GM23338 (cell line): ENCODE results near the gene NFIC. TPM values are rescaled to one million over a fixed set of nuclear protein-coding genes. Genes with fewer than 3 reads are reported as not detected.

Source experiments
- ATAC-seq: fragments of 200-7000 bp; cut with Tn5 transposase; 3 replicates; pipeline ENCODE4 v1.9.1; 2020
- DNase-seq: peaks from one replicate; pipeline ENCODE4 v3.0.0-alpha.2; 2015; ENCODE audit warnings: low spot score
- H2AFZ ChIP-seq: fragments of 200-600 bp; sonication (generic); 2 replicates; pipeline ENCODE4 v1.8.0; 2016; ENCODE audit warnings: antibody characterized with exemption, mild to moderate bottlenecking, moderate library complexity
- H3F3A ChIP-seq: fragments of 200-600 bp; sonication (generic); replicated peaks from 2 replicates; pipeline ENCODE4 v1.8.0; 2017; ENCODE audit warnings: antibody characterized with exemption, mixed run types, low read depth
- H3K27ac ChIP-seq: fragments of 200-600 bp; sonication (generic); 2 replicates; pipeline ENCODE4 v1.6.1; 2016; ENCODE audit warnings: low read depth
- H3K27me3 ChIP-seq: fragments of 200-600 bp; sonication (generic); 2 replicates; pipeline ENCODE4 v1.8.0; 2016; ENCODE audit warnings: mild to moderate bottlenecking, mixed run types, moderate library complexity; ENCODE audit not compliant: insufficient read depth
- H3K36me3 ChIP-seq: fragments of 200-600 bp; sonication (generic); 2 replicates; pipeline ENCODE4 v1.8.0; 2016; ENCODE audit warnings: mild to moderate bottlenecking; ENCODE audit not compliant: insufficient read depth
- H3K4me1 ChIP-seq: fragments of 200-600 bp; sonication (generic); 2 replicates; pipeline ENCODE4 v1.8.0; 2016; ENCODE audit warnings: mild to moderate bottlenecking, moderate library complexity; ENCODE audit not compliant: insufficient read depth
- H3K4me2 ChIP-seq: fragments of 200-600 bp; sonication (generic); 2 replicates; pipeline ENCODE4 v1.7.1; 2017; ENCODE audit warnings: mixed run types
- H3K4me3 ChIP-seq: fragments of 200-600 bp; sonication (generic); 2 replicates; pipeline ENCODE4 v1.6.1; 2016; ENCODE audit warnings: mixed run types
- H3K79me2 ChIP-seq: fragments of 200-600 bp; sonication (generic); replicated peaks from 2 replicates; pipeline ENCODE4 v1.8.0; 2017; ENCODE audit warnings: mild to moderate bottlenecking; ENCODE audit not compliant: insufficient read depth
- H3K9me2 ChIP-seq: fragments of 200-600 bp; sonication (generic); 2 replicates; pipeline ENCODE4 v1.8.0; 2017; ENCODE audit not compliant: insufficient read depth
- H4K20me1 ChIP-seq: fragments of 200-600 bp; sonication (generic); replicated peaks from 2 replicates; pipeline ENCODE4 v1.8.0; 2017; ENCODE audit warnings: mild to moderate bottlenecking; ENCODE audit not compliant: insufficient read depth
- H3K27ac Mint-ChIP-seq: 2 replicates; pipeline ENCODE4 v1.8.0; 2020; ENCODE audit warnings: inconsistent platforms, mild to moderate bottlenecking, moderate library complexity, mixed read lengths
- H3K27me3 Mint-ChIP-seq: 3 replicates; pipeline ENCODE4 v1.8.0; 2022; ENCODE audit warnings: low read depth, mild to moderate bottlenecking, moderate library complexity, mixed read lengths, inconsistent platforms; ENCODE audit not compliant: insufficient read depth, poor library complexity
- H3K36me3 Mint-ChIP-seq: 3 replicates; pipeline ENCODE4 v1.8.0; 2021; ENCODE audit warnings: low read depth, mild to moderate bottlenecking, inconsistent platforms, moderate library complexity, mixed read lengths
- H3K4me1 Mint-ChIP-seq: 3 replicates; pipeline ENCODE4 v1.8.0; 2020; ENCODE audit warnings: mild to moderate bottlenecking, inconsistent platforms, mixed read lengths
- H3K4me3 Mint-ChIP-seq: 3 replicates; pipeline ENCODE4 v1.8.0; 2021; ENCODE audit warnings: moderate library complexity, mild to moderate bottlenecking, inconsistent platforms, mixed read lengths
- H3K9me3 Mint-ChIP-seq: 3 replicates; pipeline ENCODE4 v1.8.0; 2020; ENCODE audit warnings: moderate library complexity, mild to moderate bottlenecking, inconsistent platforms, mixed read lengths
- CREB1 ChIP-seq: fragments of 250-450 bp; sonication (Bioruptor Pico); IDR thresholded peaks from 2 replicates; pipeline ENCODE4 v1.5.0; 2020; ENCODE audit warnings: low read depth, mild to moderate bottlenecking, moderate library complexity
- CTCF ChIP-seq, 2 experiments: fragments of 200-600 bp in 1 of 2; sonication (generic) in 1 of 2; conservative IDR thresholded peaks; 2 replicates each; pipeline versions ENCODE4 v1.5.1 to v1.6.1; 2016 to 2017; ENCODE audit warnings: antibody characterized with exemption in 2 of 2, low read depth in 2 of 2, mild to moderate bottlenecking in 2 of 2, moderate library complexity in 1 of 2
- EZH2 ChIP-seq: fragments of 200-600 bp; sonication (generic); IDR thresholded peaks from one replicate; pipeline ENCODE4 v1.8.0; 2017; ENCODE audit warnings: antibody characterized with exemption, mild to moderate bottlenecking, low read depth; ENCODE audit not compliant: unreplicated experiment
- EZH2phosphoT487 ChIP-seq: fragments of 200-600 bp; sonication (generic); IDR thresholded peaks from one replicate; pipeline ENCODE4 v1.8.1; 2018; ENCODE audit warnings: antibody characterized with exemption; ENCODE audit not compliant: unreplicated experiment
- JUNB ChIP-seq: IDR thresholded peaks from one replicate; pipeline ENCODE4 v1.6.1; 2016; ENCODE audit warnings: antibody characterized with exemption; ENCODE audit not compliant: unreplicated experiment
- NANOG ChIP-seq: IDR thresholded peaks from 2 replicates; pipeline ENCODE4 v1.6.1; 2016; ENCODE audit warnings: antibody characterized with exemption, borderline replicate concordance
- POLR2AphosphoS5 ChIP-seq: IDR thresholded peaks from 2 replicates; pipeline ENCODE4 v1.6.1; 2016; ENCODE audit warnings: antibody characterized with exemption, low read depth
- REST ChIP-seq: IDR thresholded peaks from one replicate; pipeline ENCODE4 v1.6.1; 2018; ENCODE audit warnings: antibody characterized with exemption; ENCODE audit not compliant: unreplicated experiment
- STAT1 ChIP-seq: IDR thresholded peaks from one replicate; pipeline ENCODE4 v1.6.1; 2016; ENCODE audit warnings: antibody characterized with exemption; ENCODE audit not compliant: unreplicated experiment
- ZNF114 ChIP-seq: fragments of 250-450 bp; sonication (Bioruptor Pico); IDR thresholded peaks from 2 replicates; pipeline ENCODE4 v1.5.0; 2020; ENCODE audit warnings: mild to moderate bottlenecking, moderate library complexity
- ZNF331 ChIP-seq: fragments of 250-450 bp; sonication (Bioruptor Pico); IDR thresholded peaks from 2 replicates; pipeline ENCODE4 v1.5.0; 2020; ENCODE audit warnings: low read depth, mild to moderate bottlenecking, moderate library complexity
- ZNF462 ChIP-seq: fragments of 250-450 bp; sonication (Bioruptor Pico); IDR thresholded peaks from 2 replicates; pipeline ENCODE4 v1.5.0; 2020; ENCODE audit warnings: mild to moderate bottlenecking, moderate library complexity
- polyA plus RNA-seq: library from polyadenylated mRNA; unstranded; fragments of >200 nt; fragmentation: Nextera tagmentation; extraction: Ambion mirVana; gene quantifications from 2 replicates; pipeline ENCODE4 v1.2.1, GENCODE V29; 2016
- total RNA-seq: library from RNA; depleted of rRNA; stranded (reverse); fragments of >200 nt; shearing (Covaris generic); gene quantifications from 2 replicates; pipeline ENCODE4 v1.2.3, GENCODE V29; 2014
- TF ChIP-seq, protein P1 (sequence below): IDR thresholded peaks from 2 replicates; pipeline ENCODE4 v1.6.1; 2016; ENCODE audit warnings: antibody characterized with exemption

The NFIC gene
- total and polyA plus RNA-seq, 2 experiments from 2014 or later, result 1.3 to 5.3 TPM

DNA sequence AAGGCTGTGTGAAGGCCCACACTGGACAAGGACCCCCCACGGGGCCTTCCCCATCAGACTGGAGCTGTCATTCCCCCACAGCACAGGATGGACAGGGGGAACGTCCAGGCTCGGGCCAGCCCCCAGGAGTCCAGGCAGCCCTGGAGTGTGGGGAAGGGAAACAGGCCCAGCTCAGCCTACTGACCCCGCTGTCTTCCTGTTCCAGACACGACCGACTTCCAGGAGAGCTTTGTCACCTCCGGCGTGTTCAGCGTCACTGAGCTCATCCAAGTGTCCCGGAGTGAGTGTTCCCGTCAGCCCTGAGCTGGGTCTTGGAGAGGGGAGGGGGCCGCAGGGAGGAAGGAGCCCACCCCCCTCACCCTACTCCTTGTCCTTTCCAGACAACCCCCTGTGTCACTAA is 66.9 kb downstream of the NFIC start:
- no peaks in the 10 kb centered on the region for H4K20me1 ChIP-seq
- no peaks in the 10 kb centered on the region for H3K9me2 ChIP-seq
- H3K4me2 ChIP-seq, result no peak overlapping the region
- H3K4me3 Mint-ChIP-seq, result no peak overlapping the region
- ATAC-seq (no peak), DNase-seq (no peak)
- H3K4me3 ChIP-seq, result no peak overlapping the region
- H3K4me1 Mint-ChIP-seq, result peaks cover under 1% of the 10 kb centered on the region; the same call in 2 of the 3 replicates
- H3K4me1 ChIP-seq, result no peaks in the 10 kb centered on the region; the same call in 1 of the 2 replicates
- no peaks in the 10 kb centered on the region for H3K36me3 ChIP-seq
- peaks cover 34% of the 10 kb centered on the region for H3K27me3 Mint-ChIP-seq
- no peak overlapping the region for H2AFZ ChIP-seq
- TF ChIP-seq ZNF462 (no peak), CREB1 (no peak), JUNB (no peak), CTCF (conservative IDR thresholded peaks at IDR 0.05; ENCODE audit: low read depth in 2 of 2) (no peak), EZH2phosphoT487 (no peak), NANOG (no peak), POLR2AphosphoS5 (no peak), ZNF331 (CRISPR knock-in tag) (no peak), STAT1 (no peak), EZH2 (no peak), ZNF114 (CRISPR knock-in tag) (no peak), REST (no peak)
- TF ChIP-seq, protein P1, sequence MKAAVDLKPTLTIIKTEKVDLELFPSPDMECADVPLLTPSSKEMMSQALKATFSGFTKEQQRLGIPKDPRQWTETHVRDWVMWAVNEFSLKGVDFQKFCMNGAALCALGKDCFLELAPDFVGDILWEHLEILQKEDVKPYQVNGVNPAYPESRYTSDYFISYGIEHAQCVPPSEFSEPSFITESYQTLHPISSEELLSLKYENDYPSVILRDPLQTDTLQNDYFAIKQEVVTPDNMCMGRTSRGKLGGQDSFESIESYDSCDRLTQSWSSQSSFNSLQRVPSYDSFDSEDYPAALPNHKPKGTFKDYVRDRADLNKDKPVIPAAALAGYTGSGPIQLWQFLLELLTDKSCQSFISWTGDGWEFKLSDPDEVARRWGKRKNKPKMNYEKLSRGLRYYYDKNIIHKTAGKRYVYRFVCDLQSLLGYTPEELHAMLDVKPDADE, result no peak
- H3F3A ChIP-seq, result no peaks in the 10 kb centered on the region
- H3K27ac Mint-ChIP-seq, result no peak overlapping the region
- no peak overlapping the region for H3K27ac ChIP-seq
- H3K27me3 ChIP-seq, result no peaks in the 10 kb centered on the region
- H3K9me3 Mint-ChIP-seq, result peaks cover 4% of the 10 kb centered on the region; the same call in 1 of the 3 replicates
- no peaks in the 10 kb centered on the region; the same call in 2 of the 3 replicates for H3K36me3 Mint-ChIP-seq
- no peaks in the 10 kb centered on the region for H3K79me2 ChIP-seq
